Lower leg skin (tissue), 4 donors: Measurements from ENCODE around the gene ANKRD9. TPM values are rescaled to one million over a fixed set of nuclear protein-coding genes. Genes with fewer than 3 reads are reported as not detected.
A peak's percentile ranks its signal among the peaks of the same experiment; 100 is the strongest.

Experiments used
- DNase-seq, 2 donors: peaks; one replicate each; pipeline ENCODE4 v3.0.0-alpha.2; 2019; ENCODE audit warnings: low spot score in 2 of 2
- H3K4me3 ChIP-seq: fragments of 200-600 bp; sonication (generic); 2 replicates; pipeline ENCODE4 v1.5.1; 2017; ENCODE audit warnings: mild to moderate bottlenecking, low read depth; ENCODE audit not compliant: poor library complexity, severe bottlenecking
- CTCF ChIP-seq, 3 donors: fragments of 450-650 bp; IDR thresholded peaks; one replicate each; pipeline ENCODE4 v1.5.1; 2016; ENCODE audit warnings: antibody characterized with exemption in 3 of 3, mild to moderate bottlenecking in 3 of 3, moderate library complexity in 2 of 3
- POLR2A ChIP-seq, 2 donors: fragments of 450-650 bp; IDR thresholded peaks; one replicate each; pipeline ENCODE4 v1.6.1; 2016 to 2017; ENCODE audit warnings: antibody characterized with exemption in 2 of 2, mild to moderate bottlenecking in 1 of 2, moderate library complexity in 1 of 2
- WGBS, 2 donors: methylation state at CpG; one replicate each; pipeline ENCODE4 v1.1.5; 2018; 5-methylcytosine and 5-hydroxymethylcytosine counted together
- intact Hi-C: fragments of 100-400 bp; cut with DNase I; formaldehyde crosslinking; loops from one replicate; pipeline ENCODE4 v1.15.0; 2023; ENCODE audit warnings: low total_unique reads
- total RNA-seq, 4 donors: library from RNA; depleted of rRNA; stranded (reverse); fragments of >200 nt; gene quantifications; one replicate each; pipeline ENCODE4 v1.1.0, GENCODE V29; 2016

The ANKRD9 gene
- total RNA-seq, 4 donors from 2014 or later: 64.6 to 135 (median 69.4) TPM

GRCh38 chr14:102501751-102502315 is 7.7 kb downstream of the ANKRD9 start:
- TF ChIP-seq POLR2A (IDR thresholded peaks at IDR 0.05) (no peak), CTCF (IDR thresholded peaks at IDR 0.05) (no peak)
- intact Hi-C loops: no loop called here
- H3K4me3 ChIP-seq: no peak overlapping the region
- WGBS, 2 donors: 61 to 70% methylated on average over 20 of the region's 20 CpGs
- DNase-seq: no peak

GRCh38 chr14:102500713-102501112 is 8.9 kb downstream of the ANKRD9 start:
- TF ChIP-seq POLR2A (IDR thresholded peaks at IDR 0.05) (no peak), CTCF (IDR thresholded peaks at IDR 0.05) (no peak)
- no peak for DNase-seq
- intact Hi-C loops: no loop called here
- no peak overlapping the region for H3K4me3 ChIP-seq
- WGBS, 2 donors: 81 to 85% methylated on average over 3 of the region's 3 CpGs

- intact Hi-C loops: no loop called here
- TF ChIP-seq POLR2A (IDR thresholded peaks at IDR 0.05) (no peak), CTCF (IDR thresholded peaks at IDR 0.05) (no peak)
- peak; percentile 54 to 91 for DNase-seq
- WGBS, 2 donors: 27% methylated on average over 14 of the region's 14 CpGs
- no peak overlapping the region for H3K4me3 ChIP-seq
These were observed 9.4 kb downstream of the ANKRD9 start for GRCh38 chr14:102500158-102500662.

- 68 to 69% methylated on average over 23 of the region's 23 CpGs for WGBS, 2 donors
- peak in 1 of 2 donors; percentile 85 for DNase-seq
- TF ChIP-seq CTCF (IDR thresholded peaks at IDR 0.05) (no peak), POLR2A (IDR thresholded peaks at IDR 0.05) (no peak)
- no peak overlapping the region for H3K4me3 ChIP-seq
- intact Hi-C loops: no loop called here
These were observed 10.0 kb downstream of the ANKRD9 start for GRCh38 chr14:102499401-102500157.

GRCh38 chr14:102498678-102499265 is 10.8 kb downstream of the ANKRD9 start:
- TF ChIP-seq CTCF (IDR thresholded peaks at IDR 0.05) (no peak), POLR2A (IDR thresholded peaks at IDR 0.05) (no peak)
- H3K4me3 ChIP-seq: no peak overlapping the region
- WGBS, 2 donors: 88 to 95% methylated on average over 19 to 21 of the region's 21 CpGs
- no peak for DNase-seq
- intact Hi-C loops: no loop called here
